Measurements from ENCODE around the gene ANO1.

DNA sequence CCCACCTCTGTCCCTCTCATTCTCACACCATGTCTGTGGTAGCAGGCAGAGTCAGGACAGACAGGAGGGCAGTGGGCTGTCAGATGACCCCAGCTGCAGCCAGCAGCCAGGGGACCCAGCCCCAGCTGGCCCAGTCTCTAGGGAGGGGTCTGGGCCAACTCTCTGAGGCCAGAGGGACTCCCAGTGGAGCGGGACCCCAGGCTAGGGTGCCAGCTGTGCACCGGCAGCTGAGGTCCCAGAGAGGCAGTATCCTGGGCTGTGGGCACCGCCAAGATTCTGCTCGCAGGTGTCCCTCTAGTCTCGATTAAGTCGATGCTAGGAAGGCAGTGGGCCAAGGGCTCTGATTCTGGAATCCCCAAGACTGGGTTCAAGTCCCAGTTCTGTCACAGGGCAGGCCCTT is 108.3 kb downstream of the ANO1 start:
- TF ChIP-seq, protein P1, sequence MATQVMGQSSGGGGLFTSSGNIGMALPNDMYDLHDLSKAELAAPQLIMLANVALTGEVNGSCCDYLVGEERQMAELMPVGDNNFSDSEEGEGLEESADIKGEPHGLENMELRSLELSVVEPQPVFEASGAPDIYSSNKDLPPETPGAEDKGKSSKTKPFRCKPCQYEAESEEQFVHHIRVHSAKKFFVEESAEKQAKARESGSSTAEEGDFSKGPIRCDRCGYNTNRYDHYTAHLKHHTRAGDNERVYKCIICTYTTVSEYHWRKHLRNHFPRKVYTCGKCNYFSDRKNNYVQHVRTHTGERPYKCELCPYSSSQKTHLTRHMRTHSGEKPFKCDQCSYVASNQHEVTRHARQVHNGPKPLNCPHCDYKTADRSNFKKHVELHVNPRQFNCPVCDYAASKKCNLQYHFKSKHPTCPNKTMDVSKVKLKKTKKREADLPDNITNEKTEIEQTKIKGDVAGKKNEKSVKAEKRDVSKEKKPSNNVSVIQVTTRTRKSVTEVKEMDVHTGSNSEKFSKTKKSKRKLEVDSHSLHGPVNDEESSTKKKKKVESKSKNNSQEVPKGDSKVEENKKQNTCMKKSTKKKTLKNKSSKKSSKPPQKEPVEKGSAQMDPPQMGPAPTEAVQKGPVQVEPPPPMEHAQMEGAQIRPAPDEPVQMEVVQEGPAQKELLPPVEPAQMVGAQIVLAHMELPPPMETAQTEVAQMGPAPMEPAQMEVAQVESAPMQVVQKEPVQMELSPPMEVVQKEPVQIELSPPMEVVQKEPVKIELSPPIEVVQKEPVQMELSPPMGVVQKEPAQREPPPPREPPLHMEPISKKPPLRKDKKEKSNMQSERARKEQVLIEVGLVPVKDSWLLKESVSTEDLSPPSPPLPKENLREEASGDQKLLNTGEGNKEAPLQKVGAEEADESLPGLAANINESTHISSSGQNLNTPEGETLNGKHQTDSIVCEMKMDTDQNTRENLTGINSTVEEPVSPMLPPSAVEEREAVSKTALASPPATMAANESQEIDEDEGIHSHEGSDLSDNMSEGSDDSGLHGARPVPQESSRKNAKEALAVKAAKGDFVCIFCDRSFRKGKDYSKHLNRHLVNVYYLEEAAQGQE (IDR thresholded peaks at IDR 0.05; ENCODE audit: low read depth): no peak
- TF ChIP-seq NFIC (IDR thresholded peaks at IDR 0.05) (no peak), CEBPB (IDR thresholded peaks at IDR 0.05) (no peak), YY1 (IDR thresholded peaks at IDR 0.05; ENCODE audit: low read depth) (no peak), RAD21 (IDR thresholded peaks at IDR 0.05; ENCODE audit: low read depth) (no peak)

All from Ishikawa (cell line).